ENCODE results near the gene EPB42. TPM values are rescaled to one million over a fixed set of nuclear protein-coding genes. Genes with fewer than 3 reads are reported as not detected.

Gene EPB42
- total and polyA plus RNA-seq, 2 experiments from 2014 or later = not detected

Small RNAs within 50 kb of the gene (small RNA-seq; reads per million reads assigned to genes)
- not detected for gene RF00019 (ENCODE audit: low replicate concordance)

Other genes with a start within 250 kb of the EPB42 start
- gene UBR1, start 115.0 kb downstream of the EPB42 start, total RNA-seq (2014; rRNA removed; shearing (Covaris generic)) = 16.2 and 19.6 TPM in 2 replicates
- gene UBR1, start 115.0 kb downstream of the EPB42 start, polyA plus RNA-seq (2016; fragmentation: Nextera tagmentation; extraction: Ambion mirVana) = 12.4 and 17.2 TPM in 2 replicates
- gene TMEM62, start 87.4 kb downstream of the EPB42 start, total RNA-seq (2014; rRNA removed; shearing (Covaris generic)) = 14.3 and 16.5 TPM in 2 replicates
- gene TMEM62, start 87.4 kb downstream of the EPB42 start, polyA plus RNA-seq (2016; fragmentation: Nextera tagmentation; extraction: Ambion mirVana) = 2.2 and 3.4 TPM in 2 replicates
- 15.7 and 33.5 TPM in 2 replicates for gene CCNDBP1, start 35.6 kb downstream of the EPB42 start, total RNA-seq (2014; rRNA removed; shearing (Covaris generic))
- 16.6 and 23.9 TPM in 2 replicates for gene CCNDBP1, start 35.6 kb downstream of the EPB42 start, polyA plus RNA-seq (2016; fragmentation: Nextera tagmentation; extraction: Ambion mirVana)
- gene TGM5, start 45.9 kb upstream of the EPB42 start, total RNA-seq (2014; rRNA removed; shearing (Covaris generic)) = not detected in 2 replicates
- gene TGM5, start 45.9 kb upstream of the EPB42 start, polyA plus RNA-seq (2016; fragmentation: Nextera tagmentation; extraction: Ambion mirVana) = not detected in 2 replicates
- gene TGM7, start 81.2 kb upstream of the EPB42 start, total RNA-seq (2014; rRNA removed; shearing (Covaris generic)) = not detected in 2 replicates
- 0.08 and 0.35 TPM in 2 replicates for gene TGM7, start 81.2 kb upstream of the EPB42 start, polyA plus RNA-seq (2016; fragmentation: Nextera tagmentation; extraction: Ambion mirVana)
- 6.0 and 7.1 TPM in 2 replicates for gene LCMT2, start 109.6 kb upstream of the EPB42 start, total RNA-seq (2014; rRNA removed; shearing (Covaris generic))
- gene LCMT2, start 109.6 kb upstream of the EPB42 start, polyA plus RNA-seq (2016; fragmentation: Nextera tagmentation; extraction: Ambion mirVana) = 2.3 and 2.6 TPM in 2 replicates
- 40.5 and 48.3 TPM in 2 replicates for gene ZSCAN29, start 150.0 kb upstream of the EPB42 start, total RNA-seq (2014; rRNA removed; shearing (Covaris generic))
- 13.7 and 15.3 TPM in 2 replicates for gene ZSCAN29, start 150.0 kb upstream of the EPB42 start, polyA plus RNA-seq (2016; fragmentation: Nextera tagmentation; extraction: Ambion mirVana)
- 11.4 and 18.0 TPM in 2 replicates for gene TUBGCP4, start 150.1 kb upstream of the EPB42 start, total RNA-seq (2014; rRNA removed; shearing (Covaris generic))
- 7.6 and 10.6 TPM in 2 replicates for gene TUBGCP4, start 150.1 kb upstream of the EPB42 start, polyA plus RNA-seq (2016; fragmentation: Nextera tagmentation; extraction: Ambion mirVana)